Cerebellar nuclear complex (tissue), 1 donor: Measurements from ENCODE around the gene TRHDE.
A peak's percentile ranks its signal among the peaks of the same experiment; 100 is the strongest.

Experiments
- DNase-seq, 2 experiments: peaks; one replicate each; lab custom pipeline; 2025; lab: John Stamatoyannopoulos, UW

TRHDE gene

GRCh38 chr12:72272091-72272661 is at the start of gene TRHDE:
TRHDE (plus strand) TSS chr12:72272370; CDS start chr12:72272644, 274 bp downstream.
- DNase-seq, result peak in 1 of 2 experiments; percentile 28

- DNase-seq, result no peak
These were observed 45.7 kb upstream of the TRHDE start for GRCh38 chr12:72226510-72226909.

- no peak for DNase-seq
These were observed 43.7 kb upstream of the TRHDE start for GRCh38 chr12:72228424-72228823.

GRCh38 chr12:72230589-72230988 is 41.6 kb upstream of the TRHDE start:
- no peak for DNase-seq

GRCh38 chr12:72234886-72235285 is 37.3 kb upstream of the TRHDE start:
- no peak for DNase-seq

- no peak for DNase-seq
These were observed 36.0 kb upstream of the TRHDE start for GRCh38 chr12:72236071-72236705.

GRCh38 chr12:72241552-72241951 is 30.6 kb upstream of the TRHDE start:
- DNase-seq, result no peak

GRCh38 chr12:72242946-72243345 is 29.2 kb upstream of the TRHDE start:
- no peak for DNase-seq

GRCh38 chr12:72246370-72246769 is 25.8 kb upstream of the TRHDE start:
- DNase-seq, result no peak

- DNase-seq, result no peak
These were observed 21.8 kb upstream of the TRHDE start for GRCh38 chr12:72250346-72250745.

GRCh38 chr12:72256725-72257124 is 15.4 kb upstream of the TRHDE start:
- no peak for DNase-seq

GRCh38 chr12:72261885-72262284 is 10.3 kb upstream of the TRHDE start:
- DNase-seq, result peak; percentile 9 to 10

- no peak for DNase-seq
These were observed 7.5 kb upstream of the TRHDE start for GRCh38 chr12:72264548-72265175.

- DNase-seq, result peak in 1 of 2 experiments; percentile 48
These were observed 4.2 kb upstream of the TRHDE start for GRCh38 chr12:72267974-72268373.

GRCh38 chr12:72268386-72268785 is 3.8 kb upstream of the TRHDE start:
- DNase-seq, result no peak

GRCh38 chr12:72269491-72269890 is 2.7 kb upstream of the TRHDE start:
- DNase-seq, result no peak

GRCh38 chr12:72270246-72270645 is 1.9 kb upstream of the TRHDE start:
- no peak for DNase-seq

- no peak for DNase-seq
These were observed 1.2 kb upstream of the TRHDE start for GRCh38 chr12:72270961-72271360.

GRCh38 chr12:72271451-72272090 is 599 bp upstream of the TRHDE start:
- DNase-seq, result peak in 1 of 2 experiments; percentile 46

- peak in 1 of 2 experiments; percentile 19 for DNase-seq
These were observed 745 bp downstream of the TRHDE start for GRCh38 chr12:72272731-72273498.

GRCh38 chr12:72273499-72273837 is 1.3 kb downstream of the TRHDE start:
- no peak for DNase-seq

- no peak for DNase-seq
These were observed 1.7 kb downstream of the TRHDE start for GRCh38 chr12:72273851-72274351.
